HepG2 (cell line): ENCODE measurements around the gene SOS2. TPM values are rescaled to one million over a fixed set of nuclear protein-coding genes. Genes with fewer than 3 reads are reported as not detected.
"Not testable (repeated sequence)": the region's sequence is repeated elsewhere in the genome, so short reads cannot be mapped to it uniquely, and the experiment has no call there.

Source experiments
- ATAC-seq: fragments of 200-7000 bp; cut with Tn5 transposase; 3 replicates; pipeline ENCODE4 v1.9.1; 2020; ENCODE audit warnings: mild to moderate bottlenecking, moderate library complexity
- BruUV-seq: library from RNA; stranded (reverse); fragments of 400-500 nt; replicated peaks from 2 replicates; lab custom pipeline; 2021; lab: Mats Ljungman, UMichigan
- CTCF ChIA-PET: fragments of 300-600 bp; formaldehyde crosslinking; extraction: SDS; loops from one replicate; lab custom pipeline; 2021; ENCODE audit warnings: low total read pairs, inconsistent platforms, low intra/inter-chr PET ratio; lab: Yijun Ruan, JAX
- POLR2A ChIA-PET: fragments of 350-600 bp; sonication (Branson Sonifier 250); formaldehyde crosslinking; loops from one replicate; lab custom pipeline; 2020; ENCODE audit warnings: antibody characterized with exemption, inconsistent platforms; lab: Yijun Ruan, JAX
- DNase-seq: peaks from one replicate; pipeline ENCODE4 v3.0.0-alpha.2; 2015; ENCODE audit warnings: low spot score
- FAIRE-seq: peaks from 3 replicates; lab custom pipeline; 2011; peaks lifted over from hg19 to GRCh38; lab: Jason Lieb, UNC
- H2AFZ ChIP-seq: one replicate; pipeline ENCODE4 v1.6.1; 2011; ENCODE audit warnings: low read length, inconsistent platforms
- H3K27ac ChIP-seq: fragments of 300-600 bp; 3 replicates; pipeline ENCODE4 v1.8.0; 2011; ENCODE audit warnings: mixed run types, mild to moderate bottlenecking, mixed read lengths, low read length, inconsistent platforms; ENCODE audit not compliant: insufficient read depth; ENCODE audit errors: extremely low read length
- H3K27me3 ChIP-seq, 2 experiments: fragments of 200-600 bp in 1 of 2; 2 replicates in 1 of 2; 3 replicates in 1 of 2; pipeline versions ENCODE4 v1.6.0 to v1.8.0; 2011; ENCODE audit warnings: low read length in 2 of 2, mild to moderate bottlenecking in 2 of 2, moderate library complexity in 2 of 2, inconsistent platforms in 1 of 2; ENCODE audit not compliant: insufficient read depth in 2 of 2, control insufficient read depth in 1 of 2
- H3K36me3 ChIP-seq, 2 experiments: fragments of 200-600 bp in 1 of 2; replicated peaks in 1 of 2; 2 replicates in 1 of 2; 3 replicates in 1 of 2; pipeline versions ENCODE4 v1.5.1 to v1.8.0; 2011; ENCODE audit warnings: low read length in 2 of 2, inconsistent platforms in 1 of 2; ENCODE audit not compliant: insufficient read depth in 2 of 2, control insufficient read depth in 1 of 2
- H3K4me1 ChIP-seq: 2 replicates; pipeline ENCODE4 v1.5.1; 2012; ENCODE audit warnings: low read length, inconsistent platforms; ENCODE audit not compliant: insufficient read depth
- H3K4me2 ChIP-seq: 2 replicates; pipeline ENCODE4 v1.6.0; 2011; ENCODE audit warnings: low read depth, low read length, inconsistent platforms
- H3K4me3 ChIP-seq, 3 experiments: fragments of 200-600 bp in 1 of 3; sonication (generic), shearing (Covaris generic) in 1 of 3; replicated peaks in 1 of 3; 2 replicates each; pipeline ENCODE4 v1.5.1; 2011 to 2016; ENCODE audit warnings: low read length in 3 of 3, inconsistent platforms in 2 of 3, low read depth in 2 of 3, mild to moderate bottlenecking in 2 of 3, control low read depth in 1 of 3, mixed read lengths in 1 of 3; ENCODE audit not compliant: insufficient read depth in 1 of 3
- H3K79me2 ChIP-seq: one replicate; pipeline ENCODE4 v1.6.1; 2011; ENCODE audit warnings: low read length, inconsistent platforms; ENCODE audit not compliant: insufficient read depth
- H3K9ac ChIP-seq: 2 replicates; pipeline ENCODE4 v1.6.0; 2011; ENCODE audit warnings: mild to moderate bottlenecking, low read depth, low read length, inconsistent platforms; ENCODE audit not compliant: insufficient read depth
- H3K9me3 ChIP-seq: 2 replicates; pipeline ENCODE4 v1.5.1; 2012; ENCODE audit warnings: mild to moderate bottlenecking, low read length
- H4K20me1 ChIP-seq: 2 replicates; pipeline ENCODE4 v1.6.0; 2011; ENCODE audit warnings: inconsistent platforms, mild to moderate bottlenecking, low read length, moderate library complexity; ENCODE audit not compliant: insufficient read depth
- ARID2 ChIP-seq: sonication (generic); formaldehyde crosslinking; IDR thresholded peaks from 2 replicates; pipeline ENCODE4 v1.8.1; 2022; ENCODE audit warnings: mild to moderate bottlenecking, missing genetic modification reagents, borderline replicate concordance
- MAFG ChIP-seq: sonication (generic); formaldehyde crosslinking; IDR thresholded peaks from 2 replicates; pipeline ENCODE4 v1.5.1; 2020; ENCODE audit warnings: mild to moderate bottlenecking, missing genetic modification reagents
- SAFB2 ChIP-seq: sonication (generic); formaldehyde crosslinking; IDR thresholded peaks from 2 replicates; pipeline ENCODE4 v1.5.1; 2020; ENCODE audit warnings: missing genetic modification reagents, low read depth, mild to moderate bottlenecking, borderline replicate concordance
- ZHX1 ChIP-seq: sonication (generic); formaldehyde crosslinking; IDR thresholded peaks from 2 replicates; pipeline ENCODE4 v1.8.1; 2022; ENCODE audit warnings: low read depth, mild to moderate bottlenecking, missing genetic modification reagents
- ZNF597 ChIP-seq: sonication (generic); formaldehyde crosslinking; IDR thresholded peaks from 2 replicates; pipeline ENCODE4 v1.5.0; 2020; ENCODE audit warnings: missing genetic modification reagents
- ZNF891 ChIP-seq: sonication (generic); formaldehyde crosslinking; IDR thresholded peaks from 2 replicates; pipeline ENCODE4 v1.5.0; 2020; ENCODE audit warnings: mild to moderate bottlenecking, missing genetic modification reagents
- WGBS: methylation state at CpG from one replicate; pipeline ENCODE4 v1.1.6; 2017; ENCODE audit warnings: low lambda C conversion rate; 5-methylcytosine and 5-hydroxymethylcytosine counted together
- in situ Hi-C: cut with HindIII; loops from 2 replicates; pipeline ENCODE4 v1.10.0; 2017; ENCODE audit warnings: low pct_unique_long_range_greater_than_20kb; ENCODE audit not compliant: extremely low pct_ligation_motif_present
- intact Hi-C: fragments of 100-400 bp; cut with micrococcal nuclease; formaldehyde crosslinking; loops from one replicate; pipeline ENCODE4 v1.10.0; 2022; ENCODE audit not compliant: unreplicated experiment
- polyA plus RNA-seq, 8 experiments: library from polyadenylated mRNA; depleted of rRNA in 3 of 8; stranded (reverse) in 7 of 8; unstranded in 1 of 8; fragments of >200 nt; fragmentation: Illumina TruSeq in 4 of 8; extraction: Trizol in 4 of 8; gene quantifications; 2 replicates each; pipeline versions ENCODE4 v1.2.1 to v1.2.3, GENCODE V29; 2011 to 2016; ENCODE audit warnings: low read depth in 4 of 8, missing spikeins in 1 of 8, mixed read lengths in 1 of 8; ENCODE audit not compliant: insufficient read depth in 1 of 8
- total RNA-seq, 5 experiments: library from RNA; depleted of rRNA; stranded (reverse); fragments of >200 nt; fragmentation: Illumina TruSeq; extraction: Trizol; gene quantifications; 2 replicates each; pipeline ENCODE4 v1.2.3, GENCODE V29; 2016; ENCODE audit warnings: low read depth in 1 of 5

The SOS2 gene
- total and polyA plus RNA-seq, 2 of the 13 experiments (the other 11 are each of a cell fraction or from before 2014, with no cell fraction given) = 9.3 to 12.1 TPM

GRCh38 chr14:50079103-50079502, 152.3 kb downstream of the SOS2 start:
- H3K27ac ChIP-seq, FAIRE-seq, ATAC-seq, H3K9ac ChIP-seq, H3K4me2 ChIP-seq, H4K20me1 ChIP-seq, H3K4me1 ChIP-seq, H3K4me3 ChIP-seq, H3K79me2 ChIP-seq, H3K36me3 ChIP-seq, intact Hi-C loops, H3K27me3 ChIP-seq, POLR2A ChIA-PET, in situ Hi-C loops, BruUV-seq, CTCF ChIA-PET, DNase-seq, H2AFZ ChIP-seq, H3K9me3 ChIP-seq: not testable (repeated sequence)
- WGBS = 61% methylated on average over 1 of the region's 1 CpG

- H2AFZ ChIP-seq, H3K27ac ChIP-seq, ATAC-seq, in situ Hi-C loops, BruUV-seq, H3K4me1 ChIP-seq, H3K4me2 ChIP-seq, DNase-seq, H4K20me1 ChIP-seq, H3K9ac ChIP-seq, H3K4me3 ChIP-seq, intact Hi-C loops, CTCF ChIA-PET, H3K79me2 ChIP-seq, H3K36me3 ChIP-seq, H3K9me3 ChIP-seq, FAIRE-seq, H3K27me3 ChIP-seq, POLR2A ChIA-PET: not testable (repeated sequence)
- WGBS = no CpG with 5 or more reads among the region's 32 CpGs
These were observed 157.7 kb downstream of the SOS2 start for GRCh38 chr14:50073663-50074062.

- no peaks in the 10 kb centered on the region for H3K79me2 ChIP-seq
- no peaks in the 10 kb centered on the region for H3K36me3 ChIP-seq
- WGBS = 0% methylated on average over 1 of the region's 1 CpG
- no peak overlapping the region for H3K4me2 ChIP-seq
- ChIA-PET POLR2A (no interaction called here), CTCF (no interaction called here)
- no peaks in the 10 kb centered on the region for H3K27me3 ChIP-seq
- H2AFZ ChIP-seq = no peak overlapping the region
- H3K4me1 ChIP-seq = peaks cover 13% of the 10 kb centered on the region
- H4K20me1 ChIP-seq = no peaks in the 10 kb centered on the region
- no peak for ATAC-seq
- H3K4me3 ChIP-seq = no peak overlapping the region
- BruUV-seq = no TSS peak
- FAIRE-seq = no peak
- no peak overlapping the region for H3K27ac ChIP-seq
- DNase-seq = no peak
- no peaks in the 10 kb centered on the region for H3K9me3 ChIP-seq
- intact Hi-C loops = no loop called here
- in situ Hi-C loops = no loop called here
- no peak overlapping the region for H3K9ac ChIP-seq
- TF ChIP-seq ZNF597 (CRISPR knock-in tag) (no peak), MAFG (no peak), ZNF891 (CRISPR knock-in tag) (no peak), ARID2 (CRISPR knock-in tag) (no peak), ZHX1 (CRISPR knock-in tag) (no peak), SAFB2 (CRISPR knock-in tag) (no peak)
These were observed 159.0 kb downstream of the SOS2 start for GRCh38 chr14:50072395-50072794.
